H9 (cell line): Measurements from ENCODE around the gene RSAD1. TPM values are rescaled to one million over a fixed set of nuclear protein-coding genes. Genes with fewer than 3 reads are reported as not detected.

ENCODE experiments used
- DNase-seq: peaks from one replicate; pipeline ENCODE4 v3.0.0-alpha.2; 2017
- H2AFZ ChIP-seq: one replicate; pipeline ENCODE4 v1.6.1; 2013; ENCODE audit warnings: mild to moderate bottlenecking, low read length, control low read depth, moderate library complexity
- H2AK5ac ChIP-seq: 2 replicates; pipeline ENCODE4 v1.6.1; 2013; ENCODE audit warnings: low read length, control low read depth, mixed read lengths; ENCODE audit not compliant: insufficient read length
- H2BK120ac ChIP-seq: one replicate; pipeline ENCODE4 v1.6.1; 2013; ENCODE audit warnings: low read depth, mild to moderate bottlenecking, low read length, control low read depth, inconsistent platforms; ENCODE audit not compliant: poor library complexity, severe bottlenecking
- H2BK12ac ChIP-seq: 2 replicates; pipeline ENCODE4 v1.6.1; 2013; ENCODE audit warnings: low read length, control low read depth, mixed read lengths, low read depth; ENCODE audit not compliant: insufficient read length
- H2BK15ac ChIP-seq: 2 replicates; pipeline ENCODE4 v1.6.1; 2013; ENCODE audit warnings: low read depth, low read length, control low read depth
- H2BK20ac ChIP-seq: one replicate; pipeline ENCODE4 v1.6.1; 2013; ENCODE audit warnings: low read depth, mild to moderate bottlenecking, low read length, control low read depth, inconsistent platforms; ENCODE audit not compliant: poor library complexity, severe bottlenecking
- H2BK5ac ChIP-seq: 2 replicates; pipeline ENCODE4 v1.6.1; 2013; ENCODE audit warnings: low read length, control low read depth, mixed read lengths; ENCODE audit not compliant: insufficient read length
- H3K14ac ChIP-seq: 2 replicates; pipeline ENCODE4 v1.6.1; 2013; ENCODE audit warnings: low read length, control low read depth; ENCODE audit not compliant: insufficient read depth
- H3K18ac ChIP-seq: 2 replicates; pipeline ENCODE4 v1.6.1; 2013; ENCODE audit warnings: low read depth, mild to moderate bottlenecking, mixed read lengths, low read length, control low read depth; ENCODE audit not compliant: insufficient read length
- H3K23ac ChIP-seq: 2 replicates; pipeline ENCODE4 v1.6.1; 2013; ENCODE audit warnings: low read length, control low read depth, mixed read lengths, low read depth; ENCODE audit not compliant: insufficient read length
- H3K23me2 ChIP-seq: 2 replicates; pipeline ENCODE4 v1.6.1; 2013; ENCODE audit warnings: low read depth, mild to moderate bottlenecking, mixed read lengths, low read length, control low read depth; ENCODE audit not compliant: insufficient read length, poor library complexity, severe bottlenecking
- H3K27ac ChIP-seq: 2 replicates; pipeline ENCODE4 v1.5.1; 2013; ENCODE audit warnings: low read length, control low read depth, mixed read lengths, low read depth; ENCODE audit not compliant: insufficient read length
- H3K27me3 ChIP-seq: 2 replicates; pipeline ENCODE4 v1.6.1; 2013; ENCODE audit warnings: low read length, control low read depth, inconsistent platforms; ENCODE audit not compliant: insufficient read depth
- H3K4ac ChIP-seq: 2 replicates; pipeline ENCODE4 v1.6.1; 2013; ENCODE audit warnings: low read depth, mild to moderate bottlenecking, control low read depth, inconsistent platforms, low read length, moderate library complexity
- H3K4me1 ChIP-seq: 2 replicates; pipeline ENCODE4 v1.6.1; 2013; ENCODE audit warnings: low read length, control low read depth, inconsistent platforms; ENCODE audit not compliant: insufficient read depth
- H3K4me2 ChIP-seq: 2 replicates; pipeline ENCODE4 v1.6.1; 2013; ENCODE audit warnings: low read length, control low read depth, mixed read lengths; ENCODE audit not compliant: insufficient read length, insufficient read depth
- H3K56ac ChIP-seq: 2 replicates; pipeline ENCODE4 v1.6.1; 2013; ENCODE audit warnings: low read depth, mild to moderate bottlenecking, mixed read lengths, low read length, control low read depth; ENCODE audit not compliant: insufficient read length
- H3K79me1 ChIP-seq: 2 replicates; pipeline ENCODE4 v1.6.1; 2013; ENCODE audit warnings: low read depth, mild to moderate bottlenecking, moderate library complexity, low read length, control low read depth, inconsistent platforms; ENCODE audit not compliant: insufficient read depth, poor library complexity, severe bottlenecking
- H3K79me2 ChIP-seq: 2 replicates; pipeline ENCODE4 v1.6.1; 2013; ENCODE audit warnings: low read length, control low read depth, inconsistent platforms; ENCODE audit not compliant: insufficient read depth
- H3K9ac ChIP-seq: 2 replicates; pipeline ENCODE4 v1.6.1; 2013; ENCODE audit warnings: low read length, control low read depth, mixed read lengths; ENCODE audit not compliant: insufficient read length; ENCODE audit errors: extremely low read depth
- H3K9me3 ChIP-seq: one replicate; pipeline ENCODE4 v1.6.1; 2013; ENCODE audit warnings: low read depth, low read length, inconsistent platforms; ENCODE audit not compliant: control insufficient read depth
- H3T11ph ChIP-seq: one replicate; pipeline ENCODE4 v1.6.1; 2013; ENCODE audit warnings: mild to moderate bottlenecking, low read length, control low read depth, inconsistent platforms
- H4K20me1 ChIP-seq: one replicate; pipeline ENCODE4 v1.6.1; 2013; ENCODE audit not compliant: control insufficient read depth, insufficient read length, insufficient read depth
- H4K5ac ChIP-seq: 2 replicates; pipeline ENCODE4 v1.6.1; 2013; ENCODE audit warnings: low read depth, mild to moderate bottlenecking, mixed read lengths, low read length, control low read depth; ENCODE audit not compliant: insufficient read length
- H4K8ac ChIP-seq: replicated peaks from 2 replicates; pipeline ENCODE4 v1.6.1; 2013; ENCODE audit warnings: low read length, control low read depth, mixed read lengths, low read depth; ENCODE audit not compliant: insufficient read length
- H4K91ac ChIP-seq: 2 replicates; pipeline ENCODE4 v1.6.1; 2013; ENCODE audit warnings: low read depth, mild to moderate bottlenecking, moderate library complexity, mixed read lengths, low read length, control low read depth; ENCODE audit not compliant: insufficient read length
- H3K27ac Mint-ChIP-seq, 3 experiments: 2 replicates in 2 of 3; 3 replicates in 1 of 3; pipeline ENCODE4 v1.8.0; 2020 to 2021; ENCODE audit warnings: mixed read lengths in 3 of 3, mild to moderate bottlenecking in 1 of 3, moderate library complexity in 1 of 3
- H3K27me3 Mint-ChIP-seq: 2 replicates; pipeline ENCODE4 v1.8.0; 2021; ENCODE audit warnings: low read depth, mild to moderate bottlenecking, moderate library complexity, mixed read lengths
- H3K36me3 Mint-ChIP-seq, 3 experiments: 2 replicates in 2 of 3; 3 replicates in 1 of 3; pipeline ENCODE4 v1.8.0; 2020 to 2021; ENCODE audit warnings: low read depth in 3 of 3, mixed read lengths in 3 of 3; ENCODE audit not compliant: insufficient read depth in 1 of 3
- H3K4me1 Mint-ChIP-seq, 2 experiments: 2 replicates each; pipeline ENCODE4 v1.8.0; 2020; ENCODE audit warnings: mixed read lengths in 2 of 2
- H3K4me3 Mint-ChIP-seq, 2 experiments: 2 replicates in 1 of 2; 3 replicates in 1 of 2; pipeline ENCODE4 v1.8.0; 2020 to 2021; ENCODE audit warnings: mild to moderate bottlenecking in 2 of 2, mixed read lengths in 2 of 2, moderate library complexity in 1 of 2
- H3K9me3 Mint-ChIP-seq, 2 experiments: 2 replicates in 1 of 2; 3 replicates in 1 of 2; pipeline ENCODE4 v1.8.0; 2020; ENCODE audit warnings: mild to moderate bottlenecking in 2 of 2, mixed read lengths in 2 of 2, moderate library complexity in 1 of 2
- CTCF ChIP-seq: fragments of 200-600 bp; sonication (generic); conservative IDR thresholded peaks from 3 replicates; pipeline ENCODE4 v1.8.0; 2021; ENCODE audit warnings: antibody characterized with exemption, mild to moderate bottlenecking
- WGBS: extraction: QIAGEN DNeasy Blood & Tissue Kit; methylation state at CpG from one replicate; pipeline ENCODE4 v1.1.7; 2013; ENCODE audit warnings: missing lambda C conversion rate, low lambda C conversion rate, mixed read lengths; ENCODE audit not compliant: insufficient read length; ENCODE audit errors: extremely low coverage; 5-methylcytosine and 5-hydroxymethylcytosine counted together
- total RNA-seq: library from RNA; stranded (reverse); gene quantifications from 2 replicates; pipeline ENCODE4 v1.2.1, GENCODE V29; 2021

The RSAD1 gene
- total RNA-seq, 1 experiment from 2014 or later = 27.9 TPM

DNA sequence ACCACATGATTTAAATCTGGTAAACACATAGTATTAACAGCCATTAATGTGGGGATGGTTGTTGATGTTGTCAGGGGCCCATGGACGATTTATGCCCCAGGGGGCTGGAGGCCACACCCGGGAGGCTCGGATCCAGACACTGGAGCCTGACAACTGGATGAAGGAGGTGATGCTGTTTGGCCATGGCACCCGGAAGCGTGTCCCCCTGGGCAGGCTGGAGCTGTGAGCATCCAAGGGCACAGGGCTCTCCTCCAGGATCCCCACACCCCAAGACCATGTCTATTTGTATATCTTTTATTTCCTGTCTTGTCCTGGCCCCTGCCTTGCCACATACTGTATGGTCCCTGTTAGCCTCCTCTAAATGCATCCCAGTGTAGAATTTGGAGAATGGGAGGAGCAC, 4.6 kb downstream of the RSAD1 start:
- no peaks in the 10 kb centered on the region for H4K20me1 ChIP-seq
- WGBS = no CpG with 5 or more reads among the region's 5 CpGs

More for the DNA sequence above, 4.6 kb downstream of the RSAD1 start:
- Histone ChIP-seq H2AFZ (no peak overlapping the region), H4K5ac (no peak overlapping the region), H2AK5ac (no peak overlapping the region), H3K23ac (no peak overlapping the region), H3K23me2 (no peaks in the 10 kb centered on the region), H4K91ac (no peak overlapping the region), H3K79me2 (no peaks in the 10 kb centered on the region), H3K14ac (no peak overlapping the region), H3K18ac (no peak overlapping the region), H2BK15ac (no peak overlapping the region), H3K27ac (no peak overlapping the region), H3K4me1 (no peaks in the 10 kb centered on the region), H3K56ac (no peak overlapping the region), H3K4ac (no peak overlapping the region), H3T11ph (no peak overlapping the region), H2BK12ac (no peak overlapping the region), H3K9me3 (no peaks in the 10 kb centered on the region), H3K9ac (no peak overlapping the region), H2BK120ac (no peak overlapping the region), H4K8ac (no peak overlapping the region), H3K4me2 (no peak overlapping the region), H2BK20ac (no peak overlapping the region), H3K27me3 (no peaks in the 10 kb centered on the region), H2BK5ac (no peak overlapping the region), H3K79me1 (no peaks in the 10 kb centered on the region)
- no peak overlapping the region for H3K27ac Mint-ChIP-seq
- H3K4me1 Mint-ChIP-seq = peaks cover 11 to 12% of the 10 kb centered on the region in 2 experiments
- H3K27me3 Mint-ChIP-seq = peaks cover 2% of the 10 kb centered on the region
- no peaks in the 10 kb centered on the region for H3K9me3 Mint-ChIP-seq
- no peak for DNase-seq
- H3K4me3 Mint-ChIP-seq = no peak overlapping the region
- H3K36me3 Mint-ChIP-seq = peaks cover 2 to 37% (median 36%) of the 10 kb centered on the region in 3 experiments
- TF ChIP-seq CTCF = no peak
